Mesendoderm (in vitro differentiated cells): ENCODE results near the gene ALG11.

Source experiments
- DNase-seq: peaks from one replicate; pipeline ENCODE4 v3.0.0; 2013
- H2AK5ac ChIP-seq: 2 replicates; pipeline ENCODE4 v1.6.1; 2013; ENCODE audit warnings: low read length, inconsistent platforms
- H2BK120ac ChIP-seq: 2 replicates; pipeline ENCODE4 v1.6.1; 2013; ENCODE audit warnings: low read depth, mild to moderate bottlenecking, low read length, moderate library complexity, mixed read lengths
- H2BK15ac ChIP-seq: replicated peaks from 2 replicates; pipeline ENCODE4 v1.6.1; 2013; ENCODE audit warnings: low read depth, mild to moderate bottlenecking, moderate library complexity
- H2BK5ac ChIP-seq: 2 replicates; pipeline ENCODE4 v1.6.1; 2013; ENCODE audit warnings: low read length, inconsistent platforms
- H3K18ac ChIP-seq: 2 replicates; pipeline ENCODE4 v1.6.1; 2013; ENCODE audit warnings: mild to moderate bottlenecking, low read length, mixed read lengths
- H3K23ac ChIP-seq: one replicate; pipeline ENCODE4 v1.6.1; 2013; ENCODE audit warnings: low read length
- H3K27ac ChIP-seq: 2 replicates; pipeline ENCODE4 v1.5.1; 2013; ENCODE audit warnings: low read depth, mild to moderate bottlenecking, inconsistent platforms, low read length, moderate library complexity
- H3K27me3 ChIP-seq: 2 replicates; pipeline ENCODE4 v1.6.1; 2013; ENCODE audit warnings: low read length, control low read depth, mild to moderate bottlenecking, inconsistent platforms; ENCODE audit not compliant: insufficient read depth, poor library complexity
- H3K36me3 ChIP-seq: 2 replicates; pipeline ENCODE4 v1.6.1; 2013; ENCODE audit warnings: low read length, inconsistent platforms; ENCODE audit not compliant: control insufficient read depth, insufficient read depth
- H3K4ac ChIP-seq: one replicate; pipeline ENCODE4 v1.6.1; 2013; ENCODE audit warnings: low read depth, mild to moderate bottlenecking, low read length, moderate library complexity
- H3K4me1 ChIP-seq: 2 replicates; pipeline ENCODE4 v1.6.1; 2013; ENCODE audit warnings: low read depth, low read length, inconsistent platforms; ENCODE audit not compliant: control insufficient read depth
- H3K4me2 ChIP-seq: 2 replicates; pipeline ENCODE4 v1.6.1; 2013; ENCODE audit warnings: low read length
- H3K4me3 ChIP-seq: 2 replicates; pipeline ENCODE4 v1.5.1; 2013; ENCODE audit warnings: mild to moderate bottlenecking, low read length
- H3K56ac ChIP-seq: one replicate; pipeline ENCODE4 v1.6.1; 2013; ENCODE audit warnings: low read length
- H3K79me1 ChIP-seq: 2 replicates; pipeline ENCODE4 v1.6.1; 2013; ENCODE audit warnings: low read length, inconsistent platforms
- H3K79me2 ChIP-seq: 2 replicates; pipeline ENCODE4 v1.6.1; 2013; ENCODE audit warnings: mild to moderate bottlenecking, low read length; ENCODE audit not compliant: control insufficient read depth, insufficient read depth
- H3K9ac ChIP-seq: 2 replicates; pipeline ENCODE4 v1.6.1; 2013; ENCODE audit warnings: low read length, inconsistent platforms
- H4K5ac ChIP-seq: one replicate; pipeline ENCODE4 v1.6.1; 2013; ENCODE audit warnings: low read length
- H4K8ac ChIP-seq: one replicate; pipeline ENCODE4 v1.6.1; 2013; ENCODE audit warnings: low read depth, mild to moderate bottlenecking, control low read depth, low read length, moderate library complexity
- WGBS: extraction: QIAGEN DNeasy Blood & Tissue Kit; methylation state at CpG from one replicate; pipeline ENCODE4 v1.1.7; 2013; ENCODE audit warnings: low lambda C conversion rate, missing lambda C conversion rate; ENCODE audit not compliant: insufficient coverage; ENCODE audit errors: extremely low coverage; 5-methylcytosine and 5-hydroxymethylcytosine counted together

The ALG11 gene

GRCh38 chr13:52016296-52016695 lies 4.1 kb downstream of the ALG11 start:
- H3K4me3 ChIP-seq = no peak overlapping the region
- no peak overlapping the region for H4K5ac ChIP-seq
- H2AK5ac ChIP-seq = no peak overlapping the region
- no peak overlapping the region for H2BK120ac ChIP-seq
- peaks cover 13% of the 10 kb centered on the region for H3K79me2 ChIP-seq
- no peak overlapping the region for H3K56ac ChIP-seq
- no peak overlapping the region for H3K27ac ChIP-seq
- no peaks in the 10 kb centered on the region for H3K4me1 ChIP-seq
- H3K9ac ChIP-seq = no peak overlapping the region
- no peak overlapping the region for H3K23ac ChIP-seq
- peaks cover 2% of the 10 kb centered on the region for H3K36me3 ChIP-seq
- H2BK5ac ChIP-seq = no peak overlapping the region
- H2BK15ac ChIP-seq = no peak overlapping the region
- H3K79me1 ChIP-seq = peaks cover 2% of the 10 kb centered on the region
- WGBS = no CpG with 5 or more reads among the region's 3 CpGs
- no peak overlapping the region for H3K4ac ChIP-seq
- no peak overlapping the region for H3K4me2 ChIP-seq
- H3K18ac ChIP-seq = no peak overlapping the region
- no peaks in the 10 kb centered on the region for H3K27me3 ChIP-seq
- no peak for DNase-seq
- H4K8ac ChIP-seq = no peak overlapping the region

- no peaks in the 10 kb centered on the region for H3K4me1 ChIP-seq
- H3K27me3 ChIP-seq = no peaks in the 10 kb centered on the region
- no peak overlapping the region for H3K56ac ChIP-seq
- H3K79me1 ChIP-seq = peaks cover 2% of the 10 kb centered on the region
- no peak overlapping the region for H3K9ac ChIP-seq
- no peak overlapping the region for H2BK5ac ChIP-seq
- H4K8ac ChIP-seq = no peak overlapping the region
- no peak overlapping the region for H2BK120ac ChIP-seq
- H3K4me2 ChIP-seq = no peak overlapping the region
- H3K4ac ChIP-seq = no peak overlapping the region
- H2AK5ac ChIP-seq = no peak overlapping the region
- H2BK15ac ChIP-seq = no peak overlapping the region
- WGBS = no CpG with 5 or more reads among the region's 3 CpGs
- peaks cover 2% of the 10 kb centered on the region for H3K36me3 ChIP-seq
- H3K18ac ChIP-seq = no peak overlapping the region
- no peak for DNase-seq
- peaks cover 2% of the 10 kb centered on the region for H3K79me2 ChIP-seq
- H4K5ac ChIP-seq = no peak overlapping the region
- no peak overlapping the region for H3K23ac ChIP-seq
- H3K4me3 ChIP-seq = no peak overlapping the region
- no peak overlapping the region for H3K27ac ChIP-seq
Measured at GRCh38 chr13:52020191-52020590, 8.0 kb downstream of the ALG11 start.

GRCh38 chr13:52022356-52022755 lies 10.2 kb downstream of the ALG11 start:
- WGBS = no CpG with 5 or more reads among the region's 2 CpGs
- Histone ChIP-seq H3K79me2 (peaks cover 4% of the 10 kb centered on the region), H2BK5ac (no peak overlapping the region), H3K4ac (no peak overlapping the region), H3K4me1 (no peaks in the 10 kb centered on the region), H3K4me3 (no peak overlapping the region), H3K27ac (no peak overlapping the region), H3K27me3 (no peaks in the 10 kb centered on the region), H2BK15ac (no peak overlapping the region), H3K79me1 (peaks cover 4% of the 10 kb centered on the region), H3K18ac (no peak overlapping the region), H3K9ac (no peak overlapping the region), H2BK120ac (no peak overlapping the region), H3K4me2 (no peak overlapping the region), H3K23ac (no peak overlapping the region), H2AK5ac (no peak overlapping the region), H3K56ac (no peak overlapping the region), H4K8ac (no peak overlapping the region), H3K36me3 (peaks cover 2% of the 10 kb centered on the region), H4K5ac (no peak overlapping the region)
- no peak for DNase-seq

GRCh38 chr13:52024481-52024880 lies 12.3 kb downstream of the ALG11 start, which contains the start of gene UTP14C:
Gene UTP14C (plus strand): TSS chr13:52024691. CDS start chr13:52028805, 4,114 bp downstream.
- H2BK15ac ChIP-seq = no peak within 1 kb of the TSS
- H3K79me2 ChIP-seq = peaks cover 2% of the 10 kb centered on the region
- H2BK120ac ChIP-seq = no peak within 1 kb of the TSS
- H3K27me3 ChIP-seq = no peaks in the 10 kb centered on the region
- H3K4me1 ChIP-seq = no peaks in the 10 kb centered on the region
- H2AK5ac ChIP-seq = no peak within 1 kb of the TSS
- peaks cover 2% of the 10 kb centered on the region for H3K79me1 ChIP-seq
- H3K4ac ChIP-seq = no peak within 1 kb of the TSS
- no peak within 1 kb of the TSS for H3K23ac ChIP-seq
- no peak within 1 kb of the TSS for H3K56ac ChIP-seq
- no peak within 1 kb of the TSS for H3K9ac ChIP-seq
- no CpG with 5 or more reads among the region's 3 CpGs for WGBS
- no peak for DNase-seq
- H2BK5ac ChIP-seq = no peak within 1 kb of the TSS
- H3K18ac ChIP-seq = no peak within 1 kb of the TSS
- no peak within 1 kb of the TSS for H3K27ac ChIP-seq
- H3K4me3 ChIP-seq = no peak within 1 kb of the TSS
- H3K36me3 ChIP-seq = peaks cover 2% of the 10 kb centered on the region
- H4K5ac ChIP-seq = no peak within 1 kb of the TSS
- H4K8ac ChIP-seq = no peak within 1 kb of the TSS
- H3K4me2 ChIP-seq = no peak within 1 kb of the TSS

- H2BK120ac ChIP-seq = no peak overlapping the region
- no CpG with 5 or more reads among the region's 8 CpGs for WGBS
- H4K8ac ChIP-seq = no peak overlapping the region
- H4K5ac ChIP-seq = no peak overlapping the region
- H3K4me1 ChIP-seq = no peaks in the 10 kb centered on the region
- H3K4me2 ChIP-seq = no peak overlapping the region
- H3K56ac ChIP-seq = no peak overlapping the region
- no peak overlapping the region for H3K4me3 ChIP-seq
- H3K27me3 ChIP-seq = no peaks in the 10 kb centered on the region
- H3K79me1 ChIP-seq = peaks cover 2% of the 10 kb centered on the region
- no peaks in the 10 kb centered on the region for H3K36me3 ChIP-seq
- peak; percentile 27 for DNase-seq
- no peak overlapping the region for H3K4ac ChIP-seq
- peaks cover 2% of the 10 kb centered on the region for H3K79me2 ChIP-seq
- H3K18ac ChIP-seq = no peak overlapping the region
- no peak overlapping the region for H3K27ac ChIP-seq
- no peak overlapping the region for H2AK5ac ChIP-seq
- no peak overlapping the region for H2BK5ac ChIP-seq
- no peak overlapping the region for H3K9ac ChIP-seq
- H2BK15ac ChIP-seq = no peak overlapping the region
- H3K23ac ChIP-seq = no peak overlapping the region
Measured at GRCh38 chr13:52025475-52026245, 13.5 kb downstream of the ALG11 start.

GRCh38 chr13:52026246-52026626 lies 14.0 kb downstream of the ALG11 start:
- H3K4me1 ChIP-seq = no peaks in the 10 kb centered on the region
- no peaks in the 10 kb centered on the region for H3K27me3 ChIP-seq
- no peak overlapping the region for H4K8ac ChIP-seq
- no CpG with 5 or more reads among the region's 3 CpGs for WGBS
- no peak overlapping the region for H2BK120ac ChIP-seq
- no peak overlapping the region for H3K23ac ChIP-seq
- DNase-seq = peak; percentile 60
- H3K56ac ChIP-seq = no peak overlapping the region
- H2AK5ac ChIP-seq = no peak overlapping the region
- H2BK5ac ChIP-seq = no peak overlapping the region
- H3K9ac ChIP-seq = no peak overlapping the region
- H3K4me3 ChIP-seq = no peak overlapping the region
- no peak overlapping the region for H3K27ac ChIP-seq
- no peak overlapping the region for H2BK15ac ChIP-seq
- H3K79me2 ChIP-seq = peaks cover 2% of the 10 kb centered on the region
- no peaks in the 10 kb centered on the region for H3K36me3 ChIP-seq
- no peak overlapping the region for H3K18ac ChIP-seq
- H3K4me2 ChIP-seq = no peak overlapping the region
- H3K4ac ChIP-seq = no peak overlapping the region
- H3K79me1 ChIP-seq = peaks cover 2% of the 10 kb centered on the region
- no peak overlapping the region for H4K5ac ChIP-seq
